Measurements from ENCODE around the gene NEB.
"Not testable (repeated sequence)": the region's sequence is repeated elsewhere in the genome, so short reads cannot be mapped to it uniquely, and the experiment has no call there.

NEB gene

DNA sequence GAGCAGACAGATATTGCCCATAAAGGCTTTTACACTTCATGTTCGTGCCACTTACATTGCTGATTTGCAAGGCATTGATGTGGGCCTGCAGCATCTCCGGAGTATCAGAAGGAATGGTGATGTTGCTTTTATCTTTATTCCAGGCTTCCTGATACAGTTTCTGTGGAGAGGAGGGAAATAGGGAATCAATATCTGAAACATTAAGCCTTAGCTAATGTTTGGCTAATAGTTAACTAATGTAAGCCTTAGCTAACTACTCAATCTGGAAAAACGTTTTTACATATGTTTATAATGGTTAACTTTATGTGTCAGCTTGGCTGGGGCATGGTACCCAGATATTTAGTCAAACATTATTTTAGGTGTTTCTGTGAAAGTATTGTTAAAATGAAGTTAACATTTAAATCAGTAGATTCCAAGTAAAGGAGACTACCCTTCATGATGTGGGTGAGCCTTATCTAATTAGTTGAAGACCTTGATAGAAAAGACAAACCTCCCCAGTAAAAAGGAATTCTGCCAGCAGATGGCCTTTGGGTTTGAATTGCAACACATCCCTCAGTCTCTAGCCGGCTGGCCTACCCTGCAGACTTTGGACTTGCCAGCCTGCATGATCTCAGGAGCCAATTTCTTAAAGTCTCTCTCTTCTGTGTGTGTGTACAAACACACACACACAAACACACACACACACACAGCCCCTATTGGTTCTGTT, 137.2 kb downstream of the NEB start:
- H3K4ac ChIP-seq (ENCODE audit: low read depth in 1 of 2, low read length in 2 of 2); H3K9me3 ChIP-seq (ENCODE audit: control insufficient read depth, low read length); H3K4me1 ChIP-seq (ENCODE audit: control insufficient read depth, insufficient read depth, low read depth, low read length); H2AFZ ChIP-seq (ENCODE audit: low read depth, low read length); H2BK120ac ChIP-seq (ENCODE audit: low read depth, low read length); H3K36me3 ChIP-seq (ENCODE audit: control insufficient read depth in 1 of 2, insufficient read depth in 2 of 2, low read depth in 1 of 2, low read length in 2 of 2); H2AK5ac ChIP-seq (ENCODE audit: low read length, severe bottlenecking); H4K8ac ChIP-seq (ENCODE audit: low read length); H3K14ac ChIP-seq (ENCODE audit: low read length in 2 of 2); H2BK12ac ChIP-seq (ENCODE audit: low read length in 2 of 2); H3K18ac ChIP-seq (ENCODE audit: low read depth in 1 of 2, low read length in 2 of 2); H3K23ac ChIP-seq (ENCODE audit: low read length in 2 of 2); H2BK15ac ChIP-seq (ENCODE audit: low read depth, poor library complexity, severe bottlenecking); H3K79me1 ChIP-seq (replicated peaks; ENCODE audit: low read length, poor library complexity, severe bottlenecking); H3K27me3 ChIP-seq (ENCODE audit: control insufficient read depth in 1 of 2, insufficient read depth in 1 of 2, low read length in 2 of 2); H3K4me2 ChIP-seq (ENCODE audit: low read length, poor library complexity, severe bottlenecking); H3K27ac ChIP-seq (ENCODE audit: low read length, poor library complexity, severe bottlenecking); H4K91ac ChIP-seq (ENCODE audit: low read length); DNase-seq; H3K4me3 ChIP-seq (ENCODE audit: insufficient read depth in 1 of 2, low read depth in 1 of 2, low read length in 2 of 2); H2BK5ac ChIP-seq (ENCODE audit: low read depth, low read length, poor library complexity, severe bottlenecking); H3K9ac ChIP-seq (ENCODE audit: low read length): not testable (repeated sequence)
- WGBS, result no CpG with 5 or more reads among the region's 4 CpGs

- not testable (repeated sequence) for H3K27ac ChIP-seq (ENCODE audit: low read length, poor library complexity, severe bottlenecking)
These were observed 142.4 kb downstream of the NEB start for GRCh38 chr2:151591908-151592255.

GRCh38 chr2:151591250-151591907, 142.9 kb downstream of the NEB start:
- not testable (repeated sequence) for H3K4me2 ChIP-seq (ENCODE audit: low read length, poor library complexity, severe bottlenecking); H3K79me1 ChIP-seq (replicated peaks; ENCODE audit: low read length, poor library complexity, severe bottlenecking); DNase-seq; H2BK12ac ChIP-seq (ENCODE audit: low read length in 2 of 2); H3K4me1 ChIP-seq (ENCODE audit: control insufficient read depth, insufficient read depth, low read depth, low read length); H2BK15ac ChIP-seq (ENCODE audit: low read depth, poor library complexity, severe bottlenecking); H3K27ac ChIP-seq (ENCODE audit: low read length, poor library complexity, severe bottlenecking); H3K4ac ChIP-seq (ENCODE audit: low read depth in 1 of 2, low read length in 2 of 2); H2AFZ ChIP-seq (ENCODE audit: low read depth, low read length); H2BK5ac ChIP-seq (ENCODE audit: low read depth, low read length, poor library complexity, severe bottlenecking); H2BK120ac ChIP-seq (ENCODE audit: low read depth, low read length); H4K8ac ChIP-seq (ENCODE audit: low read length); H2AK5ac ChIP-seq (ENCODE audit: low read length, severe bottlenecking); H3K4me3 ChIP-seq (ENCODE audit: insufficient read depth in 1 of 2, low read depth in 1 of 2, low read length in 2 of 2); H3K9ac ChIP-seq (ENCODE audit: low read length); H3K9me3 ChIP-seq (ENCODE audit: control insufficient read depth, low read length); H3K18ac ChIP-seq (ENCODE audit: low read depth in 1 of 2, low read length in 2 of 2); H3K27me3 ChIP-seq (ENCODE audit: control insufficient read depth in 1 of 2, insufficient read depth in 1 of 2, low read length in 2 of 2); H3K14ac ChIP-seq (ENCODE audit: low read length in 2 of 2); H3K23ac ChIP-seq (ENCODE audit: low read length in 2 of 2); H3K36me3 ChIP-seq (ENCODE audit: control insufficient read depth in 1 of 2, insufficient read depth in 2 of 2, low read depth in 1 of 2, low read length in 2 of 2); H4K91ac ChIP-seq (ENCODE audit: low read length)
- no CpG with 5 or more reads among the region's 5 CpGs for WGBS

More at GRCh38 chr2:151591908-151592255, 142.4 kb downstream of the NEB start:
- H3K14ac ChIP-seq (ENCODE audit: low read length in 2 of 2); H4K8ac ChIP-seq (ENCODE audit: low read length); H3K4me3 ChIP-seq (ENCODE audit: insufficient read depth in 1 of 2, low read depth in 1 of 2, low read length in 2 of 2); H2AK5ac ChIP-seq (ENCODE audit: low read length, severe bottlenecking); H2BK15ac ChIP-seq (ENCODE audit: low read depth, poor library complexity, severe bottlenecking); H4K91ac ChIP-seq (ENCODE audit: low read length); H2BK12ac ChIP-seq (ENCODE audit: low read length in 2 of 2); H3K9me3 ChIP-seq (ENCODE audit: control insufficient read depth, low read length); H3K4me1 ChIP-seq (ENCODE audit: control insufficient read depth, insufficient read depth, low read depth, low read length); H3K79me1 ChIP-seq (replicated peaks; ENCODE audit: low read length, poor library complexity, severe bottlenecking); H2BK120ac ChIP-seq (ENCODE audit: low read depth, low read length); H3K36me3 ChIP-seq (ENCODE audit: control insufficient read depth in 1 of 2, insufficient read depth in 2 of 2, low read depth in 1 of 2, low read length in 2 of 2); H3K18ac ChIP-seq (ENCODE audit: low read depth in 1 of 2, low read length in 2 of 2); H2BK5ac ChIP-seq (ENCODE audit: low read depth, low read length, poor library complexity, severe bottlenecking); H3K4ac ChIP-seq (ENCODE audit: low read depth in 1 of 2, low read length in 2 of 2); H3K9ac ChIP-seq (ENCODE audit: low read length); DNase-seq; H3K4me2 ChIP-seq (ENCODE audit: low read length, poor library complexity, severe bottlenecking); H3K23ac ChIP-seq (ENCODE audit: low read length in 2 of 2); H3K27me3 ChIP-seq (ENCODE audit: control insufficient read depth in 1 of 2, insufficient read depth in 1 of 2, low read length in 2 of 2); H2AFZ ChIP-seq (ENCODE audit: low read depth, low read length): not testable (repeated sequence)
- WGBS, result no CpG with 5 or more reads among the region's 4 CpGs

DNA sequence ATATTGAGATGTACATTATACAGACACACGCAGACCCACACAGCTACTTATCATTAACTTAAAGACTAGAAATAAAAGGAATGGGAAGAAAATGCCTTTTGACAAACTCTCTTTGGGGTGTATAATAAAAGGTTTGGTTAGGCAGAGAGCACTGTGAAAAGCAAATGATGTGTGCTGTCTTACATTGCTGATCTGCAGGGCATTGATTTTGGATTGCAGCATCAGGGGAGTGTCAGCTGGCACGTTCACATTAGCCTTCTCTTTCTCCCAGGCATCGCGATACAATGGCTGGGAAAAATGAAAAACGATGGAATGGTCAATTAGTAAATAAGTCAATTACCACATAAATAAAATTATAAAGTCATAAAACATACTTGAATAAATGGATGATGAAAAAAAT, 153.0 kb downstream of the NEB start:
- no CpG with 5 or more reads among the region's 5 CpGs for WGBS
- H2AFZ ChIP-seq (ENCODE audit: low read depth, low read length); H3K9ac ChIP-seq (ENCODE audit: low read length); H3K4me2 ChIP-seq (ENCODE audit: low read length, poor library complexity, severe bottlenecking); H3K4me3 ChIP-seq (ENCODE audit: insufficient read depth in 1 of 2, low read depth in 1 of 2, low read length in 2 of 2); H3K4me1 ChIP-seq (ENCODE audit: control insufficient read depth, insufficient read depth, low read depth, low read length); H4K91ac ChIP-seq (ENCODE audit: low read length); H3K36me3 ChIP-seq (ENCODE audit: control insufficient read depth in 1 of 2, insufficient read depth in 2 of 2, low read depth in 1 of 2, low read length in 2 of 2); H2BK12ac ChIP-seq (ENCODE audit: low read length in 2 of 2); H2BK120ac ChIP-seq (ENCODE audit: low read depth, low read length); H4K8ac ChIP-seq (ENCODE audit: low read length); H3K27ac ChIP-seq (ENCODE audit: low read length, poor library complexity, severe bottlenecking); H3K79me1 ChIP-seq (replicated peaks; ENCODE audit: low read length, poor library complexity, severe bottlenecking); DNase-seq; H3K14ac ChIP-seq (ENCODE audit: low read length in 2 of 2); H3K9me3 ChIP-seq (ENCODE audit: control insufficient read depth, low read length); H2AK5ac ChIP-seq (ENCODE audit: low read length, severe bottlenecking); H2BK15ac ChIP-seq (ENCODE audit: low read depth, poor library complexity, severe bottlenecking); H2BK5ac ChIP-seq (ENCODE audit: low read depth, low read length, poor library complexity, severe bottlenecking); H3K4ac ChIP-seq (ENCODE audit: low read depth in 1 of 2, low read length in 2 of 2); H3K18ac ChIP-seq (ENCODE audit: low read depth in 1 of 2, low read length in 2 of 2); H3K23ac ChIP-seq (ENCODE audit: low read length in 2 of 2); H3K27me3 ChIP-seq (ENCODE audit: control insufficient read depth in 1 of 2, insufficient read depth in 1 of 2, low read length in 2 of 2): not testable (repeated sequence)

Data from mesenchymal stem cell (in vitro differentiated cells and primary cell).